ENCODE results near the gene OPN5.

OPN5 gene

GRCh38 chr6:47788498-47788884 lies 6.7 kb downstream of the OPN5 start:
- no peak for DNase-seq (ENCODE audit: low read depth)

DNA sequence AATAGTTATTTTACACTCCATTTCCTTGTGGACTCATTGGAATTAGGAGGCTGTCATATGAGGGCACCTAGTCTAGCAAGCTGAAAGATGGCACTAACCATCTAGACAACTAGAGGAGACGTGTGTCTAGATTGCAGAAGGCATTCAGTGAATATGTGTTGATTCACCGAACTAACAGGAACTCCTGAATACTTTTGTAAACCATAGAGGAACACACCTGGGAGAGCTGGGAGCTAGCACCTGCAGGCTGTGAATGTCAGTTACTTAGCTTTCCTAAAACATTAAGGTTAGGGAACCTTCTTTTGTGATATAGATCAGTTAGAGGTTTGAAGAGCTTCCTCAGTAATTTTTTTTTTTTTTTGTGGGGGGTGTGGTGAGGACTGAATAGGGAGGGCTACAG lies 7.7 kb downstream of the OPN5 start:
- no peak for DNase-seq (ENCODE audit: low read depth)

DNA sequence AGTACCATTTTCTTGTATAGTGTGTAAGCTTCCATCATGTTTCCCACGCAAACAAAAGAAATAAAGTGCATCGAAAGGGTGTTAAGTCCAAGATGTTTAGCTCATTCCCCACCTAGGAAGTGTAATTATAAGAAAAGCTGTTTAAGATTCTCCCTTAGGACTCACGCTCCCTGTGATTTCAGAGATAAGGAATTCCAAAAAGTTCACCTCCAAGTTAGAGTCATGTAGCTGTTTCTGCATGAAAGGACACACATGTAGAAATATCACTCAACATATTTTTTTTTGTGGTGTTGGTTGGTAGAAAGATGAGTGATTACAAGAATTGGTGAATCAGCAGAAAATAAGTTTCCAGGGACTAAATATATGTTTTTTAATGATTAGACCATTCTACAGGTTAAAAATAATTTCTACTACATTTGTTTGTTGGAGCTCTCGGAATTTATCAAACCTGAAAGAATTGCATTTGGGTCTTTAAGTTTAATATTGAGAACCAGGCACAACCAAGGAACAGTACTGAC lies 10.4 kb downstream of the OPN5 start:
- DNase-seq (ENCODE audit: low read depth): no peak

DNA sequence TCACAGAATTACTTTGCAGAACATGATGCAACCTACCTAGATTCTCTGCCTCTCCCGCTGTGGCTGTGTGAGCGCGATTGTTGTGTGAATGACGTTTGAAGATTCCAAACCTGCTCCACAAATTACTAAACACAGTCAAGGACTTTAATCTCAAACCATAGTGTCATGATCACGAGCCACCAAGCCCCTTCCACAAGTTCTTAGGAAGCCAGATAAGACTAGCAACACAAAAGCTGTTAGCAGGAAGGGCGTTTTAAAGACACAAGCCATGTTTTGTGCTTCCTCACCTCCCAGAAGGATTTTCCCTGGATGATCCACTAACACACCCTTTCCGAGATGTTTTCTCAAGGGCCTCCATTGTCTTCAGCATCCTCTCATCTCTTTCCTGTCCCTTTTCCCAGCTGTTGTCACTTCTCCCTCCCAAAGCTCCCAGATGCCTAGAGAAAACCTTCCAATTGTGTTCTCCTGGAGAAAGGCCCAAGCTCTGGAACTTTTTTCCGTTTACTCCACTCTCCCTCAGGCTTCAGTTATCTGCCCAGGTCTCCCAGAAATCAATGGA lies 12.8 kb downstream of the OPN5 start:
- DNase-seq (ENCODE audit: low read depth): no peak

- DNase-seq (ENCODE audit: low read depth): no peak
These were observed 20.2 kb downstream of the OPN5 start for GRCh38 chr6:47801984-47802383.

GRCh38 chr6:47804821-47805220 lies 23.0 kb downstream of the OPN5 start:
- DNase-seq (ENCODE audit: low read depth): no peak

GRCh38 chr6:47809873-47810272 lies 28.0 kb downstream of the OPN5 start:
- DNase-seq (ENCODE audit: low read depth): no peak

- no peak for DNase-seq (ENCODE audit: low read depth)
These were observed 29.1 kb downstream of the OPN5 start for GRCh38 chr6:47810885-47811284.

GRCh38 chr6:47811443-47811842 lies 29.6 kb downstream of the OPN5 start:
- no peak for DNase-seq (ENCODE audit: low read depth)

DNA sequence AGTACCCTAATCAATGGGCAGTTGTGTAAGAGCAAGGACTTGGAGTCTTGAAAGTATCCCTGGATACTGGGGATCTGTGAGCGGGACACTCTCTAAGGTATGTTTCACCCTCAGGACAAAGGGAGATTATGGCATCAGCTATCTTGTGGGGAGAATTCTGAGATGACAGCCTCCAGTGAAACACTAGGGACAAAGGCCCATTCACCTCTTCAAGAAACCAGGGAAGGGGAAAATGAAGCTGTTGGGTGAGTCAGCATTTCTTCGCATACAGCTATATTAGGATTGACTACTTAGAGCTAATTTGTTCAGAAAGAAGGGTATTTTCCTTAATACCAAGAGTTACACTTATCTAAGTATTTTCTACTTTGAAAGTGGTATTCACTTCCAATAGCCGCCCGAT lies 35.9 kb downstream of the OPN5 start:
- DNase-seq (ENCODE audit: low read depth): no peak

GRCh38 chr6:47819461-47819860 lies 37.6 kb downstream of the OPN5 start:
- no peak for DNase-seq (ENCODE audit: low read depth)

- DNase-seq (ENCODE audit: low read depth): no peak
These were observed 41.2 kb downstream of the OPN5 start for GRCh38 chr6:47822856-47823554.

DNA sequence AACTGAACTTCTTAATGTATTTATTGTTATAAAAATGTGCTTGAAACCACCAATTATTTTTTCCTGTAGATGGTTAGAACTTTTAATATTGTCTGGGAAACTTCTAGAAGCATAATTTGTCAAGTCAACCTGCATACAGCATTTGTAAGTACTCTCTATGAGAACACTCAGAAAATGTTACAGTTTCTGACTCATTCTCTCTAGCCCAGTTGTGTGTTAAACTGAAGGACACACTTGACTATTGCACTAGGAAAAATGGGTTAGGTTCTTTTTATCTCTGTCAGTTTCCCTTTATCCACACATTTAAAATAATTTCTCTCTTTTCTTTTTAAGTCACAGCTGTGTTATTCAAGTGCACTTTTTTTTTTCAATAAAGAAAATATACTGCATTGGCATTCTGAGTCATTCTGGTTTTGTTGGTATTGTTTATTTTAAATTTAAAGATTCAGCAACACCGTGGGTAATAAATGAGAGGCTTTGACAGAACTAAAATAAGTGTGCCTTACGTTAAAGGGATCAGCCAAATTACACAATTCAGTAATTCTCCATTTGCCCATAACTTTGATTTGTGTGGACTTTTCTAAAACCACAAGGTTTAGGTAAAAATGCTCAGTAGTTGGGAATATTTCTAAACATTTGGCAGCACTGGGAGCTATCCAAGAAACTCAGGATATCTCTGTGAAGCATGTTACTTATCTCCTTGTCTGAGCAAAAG lies 50.7 kb downstream of the OPN5 start:
- DNase-seq (ENCODE audit: low read depth): no peak

GRCh38 chr6:47834196-47834595 lies 52.4 kb downstream of the OPN5 start:
- DNase-seq (ENCODE audit: low read depth): no peak

DNA sequence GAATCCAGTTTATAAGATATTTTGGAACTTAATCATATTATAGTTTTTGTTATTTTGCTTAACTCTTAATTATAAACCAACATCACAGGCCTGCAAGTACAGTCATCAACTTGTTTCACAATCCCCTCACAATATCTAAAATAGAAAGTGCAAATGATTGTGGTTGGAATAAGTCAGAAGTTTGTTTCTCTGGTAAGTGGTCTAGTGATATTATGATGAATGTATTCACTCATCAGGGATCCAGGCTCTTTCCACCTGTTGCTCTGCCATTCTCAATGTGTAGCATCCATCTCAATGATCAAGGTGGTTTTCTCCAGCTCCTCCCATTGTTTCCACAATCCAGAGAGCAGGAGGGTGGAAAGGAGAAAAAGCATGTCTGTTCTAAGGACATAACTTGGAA lies 54.2 kb downstream of the OPN5 start:
- no peak for DNase-seq (ENCODE audit: low read depth)

DNA sequence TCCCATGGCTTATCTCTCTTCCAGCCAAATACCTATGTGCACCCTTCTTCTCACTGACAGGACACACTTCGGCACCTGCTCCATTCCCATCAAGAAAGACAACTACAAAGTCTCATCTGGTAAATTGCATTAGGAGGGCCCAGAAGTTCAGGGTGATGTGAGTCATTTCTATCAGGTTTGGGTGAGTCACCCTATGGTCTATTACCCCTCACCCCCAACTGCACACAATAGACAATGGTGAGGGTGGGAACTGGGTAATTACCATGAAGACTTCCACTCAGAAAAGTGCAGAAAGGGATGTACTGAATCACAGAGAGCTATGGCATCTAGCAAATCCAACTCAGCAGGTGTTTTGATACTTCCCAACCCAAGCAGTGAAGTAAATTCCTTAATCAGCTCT lies 54.8 kb downstream of the OPN5 start:
- no peak for DNase-seq (ENCODE audit: low read depth)

GRCh38 chr6:47839645-47840044 lies 57.8 kb downstream of the OPN5 start:
- DNase-seq (ENCODE audit: low read depth): no peak

- DNase-seq (ENCODE audit: low read depth): no peak
These were observed 63.0 kb downstream of the OPN5 start for GRCh38 chr6:47844881-47845280.

GRCh38 chr6:47846752-47847151 lies 64.9 kb downstream of the OPN5 start:
- DNase-seq (ENCODE audit: low read depth): no peak

DNA sequence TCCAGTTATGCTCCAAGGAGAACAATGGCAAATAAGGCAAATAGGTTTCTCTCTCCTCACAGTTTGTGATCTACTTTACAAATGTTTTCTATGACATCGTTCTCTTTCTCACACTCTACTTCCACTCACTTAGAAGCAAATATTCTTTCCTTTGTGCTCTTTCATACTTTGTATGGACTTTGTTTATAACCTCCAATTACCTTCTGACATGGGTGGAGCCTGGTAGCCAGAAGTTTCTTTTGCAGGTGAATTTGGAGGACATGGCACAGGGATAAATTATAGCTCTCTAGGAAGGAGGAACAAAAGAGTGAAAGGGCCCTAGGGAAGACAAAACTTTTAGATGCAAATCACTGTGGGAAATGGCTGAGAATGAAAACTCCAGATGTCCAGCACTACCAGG lies 69.3 kb downstream of the OPN5 start:
- no peak for DNase-seq (ENCODE audit: low read depth)

GRCh38 chr6:47852727-47853126 lies 70.9 kb downstream of the OPN5 start:
- no peak for DNase-seq (ENCODE audit: low read depth)

DNA sequence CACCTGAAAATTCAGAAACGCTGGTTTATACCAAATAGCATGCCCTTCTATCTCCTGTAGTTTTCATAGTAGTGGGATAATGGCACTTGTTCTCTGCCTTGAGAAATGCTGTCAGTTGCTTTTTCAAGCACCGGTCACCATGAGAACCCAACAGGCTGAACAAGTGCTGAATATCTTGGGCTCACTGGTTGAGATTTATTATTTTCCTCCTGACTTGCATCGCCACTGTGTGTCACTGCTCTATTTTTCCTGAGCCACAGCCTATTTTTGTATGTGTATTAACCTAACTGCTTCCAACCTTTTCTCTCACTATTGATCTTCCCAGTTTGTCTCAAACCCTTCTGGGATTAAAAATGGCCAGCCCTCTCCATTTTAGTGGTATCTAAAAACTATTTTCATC lies 71.9 kb downstream of the OPN5 start:
- no peak for DNase-seq (ENCODE audit: low read depth)

GRCh38 chr6:47854971-47855370 lies 73.1 kb downstream of the OPN5 start:
- DNase-seq (ENCODE audit: low read depth): no peak
